Hepatocyte (in vitro differentiated cells): Measurements from ENCODE around the gene MAGI1.

Experiments used
- CTCF ChIP-seq: fragments of 200-600 bp; sonication (generic); IDR thresholded peaks from 2 replicates; pipeline ENCODE4 v1.5.1; 2016; ENCODE audit warnings: antibody characterized with exemption, mild to moderate bottlenecking; ENCODE audit not compliant: poor library complexity
- EZH2 ChIP-seq: fragments of 200-600 bp; sonication (generic); IDR thresholded peaks from 2 replicates; pipeline ENCODE4 v1.6.1; 2016; ENCODE audit warnings: antibody characterized with exemption, mild to moderate bottlenecking, borderline replicate concordance

DNA sequence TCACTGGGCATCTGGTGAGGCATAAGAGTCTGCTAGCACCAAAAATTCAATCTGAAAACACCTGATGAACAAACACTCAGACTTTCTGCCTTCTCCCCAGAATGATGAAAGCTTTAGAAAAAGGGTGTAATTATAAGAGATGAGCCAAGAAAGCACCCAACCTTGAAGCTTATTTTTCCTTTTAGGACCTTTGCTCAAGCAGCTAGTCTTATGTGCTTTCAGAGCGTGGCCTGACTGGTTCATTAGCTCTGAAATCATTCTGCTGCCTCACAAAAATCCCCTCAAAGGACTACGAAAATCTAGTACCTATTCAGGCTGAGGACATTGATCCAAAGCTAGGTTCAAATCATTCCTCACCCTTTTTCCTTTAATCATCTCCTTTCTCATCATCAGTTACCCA is 662.3 kb downstream of the MAGI1 start:
- no peak for TF ChIP-seq CTCF
- TF ChIP-seq EZH2: no peak
